ENCODE measurements around the gene PHOSPHO1. TPM values are rescaled to one million over a fixed set of nuclear protein-coding genes. Genes with fewer than 3 reads are reported as not detected.

Gene PHOSPHO1
- total RNA-seq, 1 experiment from 2014 or later = 0.48 TPM

DNA sequence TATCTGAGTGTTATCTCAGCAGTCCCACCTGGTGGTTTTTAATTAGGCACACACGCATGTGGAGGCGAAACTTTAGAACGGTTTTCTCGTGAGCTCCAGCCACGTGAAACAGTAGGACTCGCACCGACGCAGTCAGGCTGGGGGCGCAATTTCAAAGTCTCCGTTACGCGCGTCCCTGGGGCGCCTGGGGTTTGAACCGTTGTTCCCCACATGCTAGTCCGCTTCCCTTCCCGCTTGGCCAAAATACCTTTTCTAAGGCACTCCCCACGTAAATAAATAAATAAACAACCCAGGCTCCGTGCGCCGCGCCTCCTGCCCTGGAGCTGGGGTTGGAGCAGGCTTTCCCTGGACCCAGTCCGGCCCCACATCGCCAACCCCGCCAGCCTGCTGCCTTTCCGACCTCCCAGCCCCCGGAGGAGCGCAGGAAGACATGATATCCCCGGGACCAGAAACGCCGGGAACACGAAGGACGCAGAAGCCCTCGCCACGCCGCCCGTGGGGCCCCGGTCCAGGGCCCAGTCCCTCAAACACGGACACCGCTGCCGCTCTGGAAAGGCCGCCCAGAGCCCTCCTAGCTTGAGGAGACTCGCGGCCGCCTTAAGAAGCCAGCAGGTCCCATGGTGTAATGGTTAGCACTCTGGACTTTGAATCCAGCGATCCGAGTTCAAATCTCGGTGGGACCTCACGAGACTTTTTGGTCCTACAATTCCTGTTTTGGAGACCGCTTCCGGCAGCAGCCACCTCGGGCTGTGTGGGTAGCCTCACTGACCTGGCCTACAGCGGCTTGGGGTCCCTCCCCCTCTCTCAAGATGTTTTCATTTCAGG lies 38.5 kb downstream of the PHOSPHO1 start:
- peak overlapping the region; percentile 72 for H3K4me3 ChIP-seq (ENCODE audit: low read depth, low read length)
- TSS peak; percentile 85 for BruUV-seq (replicated peaks)
- H3K4me3 Mint-ChIP-seq (ENCODE audit: unreplicated experiment) = peak overlapping the region; percentile 73
- POLR2A ChIA-PET = interaction anchor here (0.7 to 1.4 kb wide), 4 partner anchors 14 to 300 kb away, joined by 3 to 9 read pairs (median 6); partner anchors contain the start of genes ATP5MC1 and IGF2BP1
- no peaks in the 10 kb centered on the region; the same call in 1 of the 2 replicates for H3K4me1 ChIP-seq
- intact Hi-C loops (cut with micrococcal nuclease; ENCODE audit: unreplicated experiment) = loop anchor here (1.0 to 10.0 kb wide), 7 partner anchors 31 to 300 kb away; partner anchors contain the start of genes ATP5MC1, B4GALNT2 and IGF2BP1
- H3K27me3 ChIP-seq (replicated peaks; ENCODE audit: control insufficient read depth, insufficient read depth, low read length) = no peaks in the 10 kb centered on the region
- 0 out of 2 replicates have a peak, but pooled peaks cover 2% of the 10 kb centered on the region for H3K9me3 ChIP-seq
- H3K27me3 Mint-ChIP-seq (ENCODE audit: insufficient read depth, unreplicated experiment) = no peaks in the 10 kb centered on the region
- CTCF ChIA-PET = interaction anchor here (0.6 to 2.4 kb wide), 21 partner anchors 9 to 1122 kb away, joined by 3 to 16 read pairs (median 4); partner anchors contain the start of genes ATP5MC1 and SNF8
- peak; percentile 44 to 69 for TF ChIP-seq CTCF (IDR thresholded peaks at IDR 0.05; ENCODE audit: insufficient read depth in 1 of 2, low read depth in 1 of 2, low read length in 1 of 2, severe bottlenecking in 1 of 2, unreplicated experiment in 1 of 2)
- H3K9me3 Mint-ChIP-seq (ENCODE audit: unreplicated experiment) = no peaks in the 10 kb centered on the region
- H3K36me3 Mint-ChIP-seq (ENCODE audit: insufficient read depth, unreplicated experiment) = peaks cover 18% of the 10 kb centered on the region
- H3K4me1 Mint-ChIP-seq (ENCODE audit: low read depth, unreplicated experiment) = peaks cover 14% of the 10 kb centered on the region
- no peaks in the 10 kb centered on the region for H3K36me3 ChIP-seq (ENCODE audit: control insufficient read depth, insufficient read depth, low read length)
- peak; percentile 92 to 99 for DNase-seq
- H3K27ac Mint-ChIP-seq (ENCODE audit: unreplicated experiment) = peak overlapping the region; percentile 95

DNA sequence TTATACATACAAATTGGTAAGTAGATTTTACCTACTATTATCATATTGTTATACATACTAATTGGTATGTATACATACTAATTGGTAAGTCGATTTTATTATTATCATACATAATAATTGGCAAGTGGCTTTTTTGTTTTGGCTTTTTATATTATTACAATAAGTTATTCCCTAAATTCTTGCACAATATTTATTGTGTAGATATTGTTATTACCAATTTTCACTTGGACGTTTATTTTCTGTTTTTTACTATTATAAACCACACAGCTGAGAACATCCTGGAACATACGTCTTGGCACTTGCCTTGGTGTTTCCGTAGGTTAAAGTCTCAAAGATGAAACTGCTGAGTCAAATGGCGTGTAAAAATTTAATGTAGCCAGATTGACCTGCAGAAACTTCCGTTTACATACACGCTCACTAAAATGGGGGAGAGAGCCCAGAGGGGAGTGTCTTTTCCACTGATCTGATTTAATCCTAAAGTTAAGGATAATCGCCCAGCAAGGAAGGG lies 39.1 kb downstream of the PHOSPHO1 start:
- Mint-ChIP-seq H3K36me3 (ENCODE audit: insufficient read depth, unreplicated experiment) (peaks cover 18% of the 10 kb centered on the region), H3K27me3 (ENCODE audit: insufficient read depth, unreplicated experiment) (no peaks in the 10 kb centered on the region), H3K9me3 (ENCODE audit: unreplicated experiment) (peaks cover 2% of the 10 kb centered on the region), H3K27ac (ENCODE audit: unreplicated experiment) (peak overlapping the region; percentile 95), H3K4me3 (ENCODE audit: unreplicated experiment) (peak overlapping the region; percentile 73), H3K4me1 (ENCODE audit: low read depth, unreplicated experiment) (peaks cover 9% of the 10 kb centered on the region)
- TF ChIP-seq CTCF (IDR thresholded peaks at IDR 0.05; ENCODE audit: insufficient read depth in 1 of 2, low read depth in 1 of 2, low read length in 1 of 2, severe bottlenecking in 1 of 2, unreplicated experiment in 1 of 2) = no peak
- ChIA-PET POLR2A (interaction anchor here (1.0 to 1.4 kb wide), 2 partner anchors 13 to 195 kb away, joined by 3 to 4 read pairs; partner anchors contain the start of gene IGF2BP1), CTCF (interaction anchor here (0.6 to 2.4 kb wide), 14 partner anchors 11 to 400 kb away, joined by 3 to 16 read pairs (median 4); partner anchors contain the start of genes ATP5MC1 and SNF8)
- TSS peak; percentile 82 for BruUV-seq (replicated peaks)
- peaks cover 5% of the 10 kb centered on the region; the same call in 1 of the 2 replicates for H3K9me3 ChIP-seq
- peak overlapping the region; percentile 72 for H3K4me3 ChIP-seq (ENCODE audit: low read depth, low read length)
- no peaks in the 10 kb centered on the region for H3K4me1 ChIP-seq
- intact Hi-C loops (cut with micrococcal nuclease; ENCODE audit: unreplicated experiment) = loop anchor here (5.0 to 10.0 kb wide), 4 partner anchors 59 to 299 kb away; partner anchors contain the start of genes ATP5MC1 and B4GALNT2
- no peak for DNase-seq
- H3K27me3 ChIP-seq (replicated peaks; ENCODE audit: control insufficient read depth, insufficient read depth, low read length) = no peaks in the 10 kb centered on the region
- H3K36me3 ChIP-seq (ENCODE audit: control insufficient read depth, insufficient read depth, low read length) = no peaks in the 10 kb centered on the region

DNA sequence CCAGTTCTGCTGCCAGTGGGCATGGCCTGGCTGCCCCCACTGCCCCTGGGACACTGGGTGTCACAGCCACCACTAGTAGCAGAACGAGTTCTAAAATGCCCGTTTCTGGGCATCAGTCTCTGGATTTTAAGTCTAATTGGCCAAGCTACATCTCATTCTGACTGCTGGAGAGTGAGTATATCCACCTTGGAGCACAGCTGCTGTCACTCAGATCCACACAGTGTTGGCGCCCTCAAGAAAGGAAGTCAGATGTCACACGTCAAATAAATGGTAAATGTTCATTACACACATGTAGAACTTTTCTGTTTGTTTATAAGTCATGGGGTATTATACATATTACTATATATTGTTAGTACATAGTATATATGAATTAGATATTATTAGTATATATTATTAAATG lies 39.7 kb downstream of the PHOSPHO1 start:
- H3K36me3 Mint-ChIP-seq (ENCODE audit: insufficient read depth, unreplicated experiment) = peaks cover 18% of the 10 kb centered on the region
- peak overlapping the region; percentile 55 for H3K4me3 Mint-ChIP-seq (ENCODE audit: unreplicated experiment)
- DNase-seq = no peak
- Histone ChIP-seq H3K36me3 (ENCODE audit: control insufficient read depth, insufficient read depth, low read length) (no peaks in the 10 kb centered on the region), H3K27me3 (replicated peaks; ENCODE audit: control insufficient read depth, insufficient read depth, low read length) (no peaks in the 10 kb centered on the region), H3K4me3 (ENCODE audit: low read depth, low read length) (peak overlapping the region; percentile 1; the same call in 1 of the 2 replicates), H3K4me1 (no peaks in the 10 kb centered on the region), H3K9me3 (peaks cover 11% of the 10 kb centered on the region)
- peaks cover 8% of the 10 kb centered on the region for H3K9me3 Mint-ChIP-seq (ENCODE audit: unreplicated experiment)
- peaks cover 7% of the 10 kb centered on the region for H3K4me1 Mint-ChIP-seq (ENCODE audit: low read depth, unreplicated experiment)
- H3K27me3 Mint-ChIP-seq (ENCODE audit: insufficient read depth, unreplicated experiment) = no peaks in the 10 kb centered on the region
- TF ChIP-seq CTCF (IDR thresholded peaks at IDR 0.05; ENCODE audit: insufficient read depth in 1 of 2, low read depth in 1 of 2, low read length in 1 of 2, severe bottlenecking in 1 of 2, unreplicated experiment in 1 of 2) = no peak
- intact Hi-C loops (cut with micrococcal nuclease; ENCODE audit: unreplicated experiment) = loop anchor here (5.0 to 10.0 kb wide), 4 partner anchors 59 to 299 kb away; partner anchors contain the start of genes ATP5MC1 and B4GALNT2
- ChIA-PET POLR2A (no interaction called here), CTCF (interaction anchor here (0.7 to 2.4 kb wide), 5 partner anchors 40 to 299 kb away, joined by 3 to 16 read pairs (median 4); partner anchors contain the start of gene ATP5MC1)
- no peak overlapping the region for H3K27ac Mint-ChIP-seq (ENCODE audit: unreplicated experiment)
- no TSS peak for BruUV-seq (replicated peaks)
